Suppressor macrophage treated with lipopolysaccharide for 1 hour (primary cell): Measurements from ENCODE around the gene CSNK1A1.
"Not testable (repeated sequence)": the region's sequence is repeated elsewhere in the genome, so short reads cannot be mapped to it uniquely, and the experiment has no call there.

ENCODE experiments used
- DNase-seq, 3 donors: peaks; one replicate each; pipeline ENCODE4 v3.0.0-alpha.2; 2020 to 2022

CSNK1A1 gene

GRCh38 chr5:149528281-149529060 is 22.8 kb downstream of the CSNK1A1 start:
- DNase-seq, result no peak

GRCh38 chr5:149526845-149527590 is 24.2 kb downstream of the CSNK1A1 start:
- peak; percentile 15 to 40 (median 38) for DNase-seq

GRCh38 chr5:149521739-149522685 is 29.2 kb downstream of the CSNK1A1 start:
- DNase-seq, result no peak

DNA sequence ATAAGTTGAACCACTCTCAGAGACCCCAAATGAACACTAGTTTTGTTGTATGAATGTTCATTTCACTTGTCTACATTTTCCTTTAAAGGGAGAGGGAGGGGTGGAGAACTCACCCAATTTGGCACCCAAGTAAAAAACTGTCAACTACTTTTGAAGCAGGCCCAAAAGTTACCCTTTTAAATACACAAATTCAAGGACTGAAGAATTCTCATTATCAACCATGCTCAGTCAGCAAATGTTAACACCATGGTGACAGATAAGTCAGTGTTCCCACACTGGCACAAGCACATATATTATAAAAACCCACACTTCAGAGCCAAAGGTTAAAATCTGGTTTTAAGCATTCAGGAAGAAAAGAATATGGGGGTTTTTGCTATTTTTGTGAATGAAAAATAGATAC is 31.6 kb downstream of the CSNK1A1 start:
- no peak for DNase-seq

- DNase-seq, result peak; percentile 25 to 39 (median 30)
Observed at GRCh38 chr5:149518620-149519019, 32.6 kb downstream of the CSNK1A1 start.

DNA sequence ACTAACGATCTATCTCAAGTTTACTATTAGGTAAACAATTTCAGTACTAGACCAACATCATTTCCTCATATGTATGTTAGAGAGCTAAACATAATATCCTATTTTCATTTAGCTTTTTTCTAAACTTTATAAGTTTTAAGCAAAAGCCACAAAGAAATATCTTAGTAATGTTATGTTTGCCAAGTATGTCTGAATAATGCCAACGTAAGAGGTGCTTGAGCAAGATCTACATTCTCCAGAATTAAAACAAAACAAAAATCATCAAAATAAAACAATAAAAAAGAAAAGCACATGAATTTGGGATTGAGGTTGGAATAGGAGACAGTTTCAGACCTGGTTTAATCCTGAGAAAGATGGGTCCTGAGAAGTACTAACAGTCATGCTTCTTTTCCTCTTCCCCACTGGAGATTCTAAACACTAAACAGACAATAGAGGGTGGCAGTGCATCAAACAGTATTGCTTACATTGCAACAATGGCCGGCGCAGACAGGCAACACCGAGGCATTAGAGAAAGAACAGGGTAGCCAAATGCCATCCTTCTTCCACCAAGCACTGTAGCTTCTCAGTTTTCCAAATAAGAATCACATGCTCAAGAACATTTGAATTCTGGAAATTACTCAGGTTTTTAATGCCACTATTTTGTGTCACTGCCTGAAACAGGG is 33.6 kb downstream of the CSNK1A1 start:
- no peak for DNase-seq

DNA sequence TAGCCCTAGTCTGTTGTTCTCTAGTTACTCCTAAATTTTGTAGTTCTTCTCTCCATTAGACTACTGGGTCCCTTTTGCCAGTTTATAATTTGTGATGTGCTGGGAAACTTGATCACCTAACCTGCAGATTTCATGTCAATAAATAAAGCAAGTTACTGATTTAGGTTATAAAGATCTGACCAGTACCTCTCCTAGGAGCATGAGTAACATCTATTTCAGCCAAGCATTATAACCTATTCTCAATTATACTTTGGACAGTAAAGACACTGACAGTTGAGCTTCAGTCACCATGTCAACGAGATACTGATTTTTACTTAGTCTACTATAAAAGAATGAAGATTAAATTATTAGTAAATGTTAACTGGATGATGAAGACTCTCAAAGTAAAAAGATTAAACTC is 36.7 kb downstream of the CSNK1A1 start:
- no peak for DNase-seq

- not testable (repeated sequence) for DNase-seq
Observed at GRCh38 chr5:149513372-149513947, 37.8 kb downstream of the CSNK1A1 start.

- DNase-seq, result no peak
Observed at GRCh38 chr5:149510136-149510535, 41.1 kb downstream of the CSNK1A1 start.

- DNase-seq, result no peak
Observed at GRCh38 chr5:149504677-149505076, 46.6 kb downstream of the CSNK1A1 start.

DNA sequence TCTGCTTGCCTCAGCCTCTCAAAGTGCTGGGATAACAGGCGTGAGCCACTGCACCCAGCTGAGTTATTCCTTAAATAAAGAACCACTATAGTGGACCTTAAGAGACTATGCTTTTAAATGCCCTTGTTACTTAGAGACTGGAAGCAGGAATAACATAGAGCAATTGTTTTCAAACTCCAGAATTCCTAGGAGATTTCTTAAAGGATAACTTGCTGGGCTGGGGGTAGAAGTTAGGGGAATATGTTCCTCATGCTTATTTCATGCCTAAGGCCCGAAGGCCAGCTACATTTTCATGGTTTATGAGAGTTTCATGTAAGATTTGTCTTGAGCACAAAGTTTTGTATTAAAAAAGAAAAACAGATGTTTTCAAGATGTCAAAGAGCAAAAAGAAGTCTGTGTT is 48.2 kb downstream of the CSNK1A1 start:
- no peak for DNase-seq

DNA sequence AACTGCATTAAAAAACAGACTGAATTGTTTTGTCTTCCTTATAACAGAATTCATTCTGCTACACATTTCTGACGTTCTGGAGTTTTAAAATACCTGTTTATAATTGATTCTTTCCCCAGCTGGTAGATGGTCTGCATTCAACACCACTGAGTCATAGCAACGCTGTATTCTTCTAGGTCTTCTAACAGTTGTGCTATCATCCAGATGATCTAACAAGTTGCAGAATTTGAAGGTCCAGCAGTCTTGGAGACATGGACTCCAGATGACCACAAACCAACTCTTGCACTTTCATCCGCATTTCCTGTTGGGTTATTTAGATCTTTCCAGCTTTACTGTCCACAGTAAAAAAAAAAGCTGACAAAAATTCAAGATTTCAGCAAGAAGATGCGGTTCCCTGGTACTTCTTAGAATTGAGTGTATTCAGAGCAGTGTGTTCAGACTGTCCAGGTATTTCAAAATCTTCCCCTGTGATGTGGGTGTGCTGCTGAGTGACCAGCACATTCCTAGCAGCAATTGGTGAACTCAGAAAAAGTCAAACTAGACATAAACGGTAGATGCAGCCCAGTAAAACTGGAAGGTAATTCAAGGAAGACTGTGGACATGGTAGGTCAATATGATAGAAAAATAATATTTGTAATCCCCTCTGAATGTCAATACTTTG is 50.2 kb downstream of the CSNK1A1 start:
- DNase-seq, result no peak

DNA sequence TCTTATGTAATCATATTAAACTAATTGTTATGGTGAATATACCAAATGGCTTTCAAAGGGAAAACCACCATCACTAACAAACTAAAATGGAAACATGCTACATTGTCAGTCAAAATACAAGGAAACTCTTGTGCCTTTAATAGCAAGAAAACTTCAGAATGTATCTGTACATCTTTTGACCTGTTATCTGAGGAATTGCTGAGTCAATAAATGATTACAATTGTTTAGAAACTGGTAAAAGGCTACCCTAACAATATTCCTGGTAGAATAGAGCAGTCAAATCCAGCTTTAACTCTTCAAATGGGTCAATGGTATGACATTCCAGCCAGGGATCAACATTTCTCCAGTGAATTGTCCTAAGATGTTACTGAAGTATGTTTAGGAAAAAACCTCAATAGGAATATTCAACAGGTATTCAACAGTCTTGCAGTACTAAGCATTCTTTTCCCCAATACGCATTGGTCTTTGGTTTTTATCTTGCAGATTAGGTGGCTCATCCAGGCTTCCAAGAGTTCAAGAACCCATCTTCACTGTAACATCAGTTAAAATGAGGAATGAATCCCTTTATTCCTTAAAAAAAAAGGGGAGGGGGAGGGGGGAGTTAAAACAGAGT is 52.4 kb downstream of the CSNK1A1 start:
- DNase-seq, result no peak

DNA sequence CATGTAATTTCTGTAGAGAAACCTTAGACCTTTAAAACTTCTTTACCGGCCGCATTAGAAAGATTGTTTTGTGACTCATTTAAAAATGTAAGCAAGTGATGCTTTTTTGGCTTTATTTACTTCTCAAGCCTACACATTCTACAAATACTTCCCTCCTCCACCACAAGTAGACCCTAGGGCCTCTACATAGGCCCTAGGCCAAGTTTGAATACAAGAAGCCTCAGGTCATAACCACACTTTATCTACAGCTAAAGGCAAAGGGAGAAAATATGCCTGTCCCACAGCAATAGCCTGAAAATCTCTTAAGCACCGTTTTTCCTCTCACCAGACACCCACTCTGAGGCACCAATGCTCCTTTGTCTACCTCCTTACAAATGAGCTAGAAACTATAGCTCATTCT is 53.9 kb downstream of the CSNK1A1 start:
- no peak for DNase-seq

DNA sequence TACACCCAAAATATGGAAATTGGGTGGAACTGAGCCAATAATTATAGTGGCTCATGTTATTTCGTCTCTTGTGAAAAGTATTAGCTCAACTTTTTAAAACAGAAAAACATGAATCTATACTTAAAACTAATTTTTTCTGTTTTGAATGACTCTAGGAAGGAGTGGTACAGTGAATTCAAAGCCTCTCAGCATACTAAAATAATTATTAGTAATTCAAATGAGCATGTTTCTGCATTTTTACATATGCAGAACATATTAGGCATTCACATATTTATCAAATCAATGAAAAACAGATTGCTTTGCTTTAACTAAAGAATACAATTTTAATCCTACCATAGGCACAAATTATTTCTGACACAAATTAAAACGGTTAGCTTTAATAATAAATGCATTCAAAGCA is 54.3 kb downstream of the CSNK1A1 start:
- no peak for DNase-seq

GRCh38 chr5:149496166-149496565 is 55.1 kb downstream of the CSNK1A1 start:
- DNase-seq, result no peak

- DNase-seq, result no peak
Observed at GRCh38 chr5:149495673-149496072, 55.6 kb downstream of the CSNK1A1 start.

- DNase-seq, result no peak
Observed at GRCh38 chr5:149493316-149493715, 57.9 kb downstream of the CSNK1A1 start.

DNA sequence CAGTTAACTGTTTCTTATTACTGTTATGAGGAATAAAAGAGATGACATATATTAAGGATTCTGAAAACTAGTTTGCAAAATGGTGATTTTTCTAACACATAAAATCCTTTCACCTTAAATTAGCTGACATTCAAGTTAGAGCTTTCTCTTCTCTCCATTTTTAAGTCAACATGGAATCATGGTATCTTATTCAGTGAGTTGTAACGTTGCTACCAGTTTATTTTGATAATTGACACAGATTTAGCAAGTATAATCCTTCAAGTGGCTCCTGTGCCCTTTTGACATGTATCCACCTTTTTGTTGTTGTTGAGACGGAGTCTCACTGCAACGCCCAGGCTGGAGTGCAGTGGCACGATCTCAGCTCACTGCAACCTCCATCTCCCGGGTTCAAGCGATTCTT is 58.5 kb downstream of the CSNK1A1 start:
- no peak for DNase-seq

DNA sequence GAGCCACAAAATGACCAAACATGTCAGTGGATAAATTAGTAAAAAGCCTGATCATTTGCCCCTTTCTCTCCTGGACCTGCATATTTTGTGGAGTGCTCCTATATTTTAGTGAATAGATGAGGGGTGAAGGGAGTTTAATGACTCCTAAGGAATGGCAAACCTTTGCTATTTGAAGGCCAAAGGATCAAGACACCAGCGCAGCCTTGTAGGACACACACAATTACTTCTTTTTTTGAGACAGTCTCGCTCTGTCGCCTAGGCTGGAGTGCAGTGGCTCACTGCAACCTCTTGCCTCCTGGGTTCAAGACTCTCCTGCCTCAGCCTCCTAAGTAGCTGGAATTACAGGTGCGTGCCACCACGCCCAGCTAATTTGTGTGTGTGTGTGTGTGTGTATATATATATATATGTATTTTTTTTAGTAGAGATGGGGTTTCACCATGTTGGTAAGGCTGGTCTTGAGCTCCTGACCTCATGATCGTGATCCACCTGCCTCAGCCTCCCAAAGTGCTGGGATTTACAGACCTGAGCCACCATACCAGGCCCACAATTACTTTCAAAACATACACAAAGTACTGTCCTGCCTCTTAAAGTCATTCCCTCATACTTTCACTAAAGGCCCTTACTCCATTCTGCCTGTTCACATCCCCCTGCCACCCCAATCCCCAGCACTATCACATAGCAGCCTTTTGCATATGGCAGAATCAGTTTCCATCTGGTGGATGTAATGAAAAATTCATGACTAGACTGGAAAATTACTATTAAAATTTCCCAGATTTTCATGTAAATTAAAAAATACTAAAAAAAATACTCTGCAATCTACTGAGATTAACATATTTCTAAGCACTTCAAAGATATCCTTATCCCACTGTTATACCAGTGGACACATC is 60.4 kb downstream of the CSNK1A1 start:
- no peak for DNase-seq
